Femur (tissue), 1 donor: Measurements from ENCODE around the gene RAPGEF6.
"Not testable (repeated sequence)": the region's sequence is repeated elsewhere in the genome, so short reads cannot be mapped to it uniquely, and the experiment has no call there.

ENCODE experiments used
- DNase-seq: peaks from one replicate; pipeline ENCODE4 v3.0.0-alpha.2; 2017

The RAPGEF6 gene

GRCh38 chr5:131382407-131383395 is 252.3 kb downstream of the RAPGEF6 start:
- DNase-seq: no peak

- DNase-seq: no peak
Observed at GRCh38 chr5:131381777-131382176, 253.3 kb downstream of the RAPGEF6 start.

DNA sequence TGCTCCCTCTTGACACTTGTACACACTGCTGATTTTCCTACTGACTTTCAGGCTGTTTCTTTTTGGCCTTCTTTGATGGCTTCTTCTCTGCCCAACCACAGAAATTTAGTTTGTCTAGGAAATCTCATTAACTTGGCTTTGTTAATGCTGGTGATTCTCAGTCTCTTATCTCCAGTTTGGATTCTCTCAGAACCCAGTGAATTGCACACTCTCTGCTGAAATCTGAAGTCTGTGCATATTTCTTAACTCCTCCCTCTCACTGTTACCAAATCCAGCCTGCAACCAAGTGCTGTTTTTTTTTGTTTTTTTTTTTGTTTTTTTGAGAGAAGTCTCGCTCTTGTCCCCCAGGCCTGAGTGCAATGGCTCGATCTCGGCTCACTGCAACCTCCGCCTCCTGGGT is 254.0 kb downstream of the RAPGEF6 start:
- DNase-seq: no peak

DNA sequence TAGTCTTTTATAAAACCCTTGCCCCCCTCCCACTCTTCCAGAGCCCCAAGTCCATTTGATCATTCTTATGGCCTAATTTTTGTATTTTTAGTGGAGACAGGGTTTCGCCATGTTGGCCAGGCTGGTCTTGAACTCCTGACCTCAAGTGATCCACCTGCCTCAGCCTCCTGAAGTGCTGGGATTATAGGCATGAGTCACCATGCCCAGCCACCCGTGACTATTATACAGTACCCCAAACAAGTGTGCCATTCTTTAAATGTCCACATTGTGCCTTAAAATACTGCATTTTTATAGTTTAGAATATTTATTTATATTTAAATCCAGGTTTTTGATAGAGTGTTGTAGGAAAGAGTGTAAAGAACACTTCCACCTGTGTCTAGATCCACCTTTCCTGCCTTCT is 254.8 kb downstream of the RAPGEF6 start:
- not testable (repeated sequence) for DNase-seq

- no peak for DNase-seq
Observed at GRCh38 chr5:131379723-131380122, 255.3 kb downstream of the RAPGEF6 start.

DNA sequence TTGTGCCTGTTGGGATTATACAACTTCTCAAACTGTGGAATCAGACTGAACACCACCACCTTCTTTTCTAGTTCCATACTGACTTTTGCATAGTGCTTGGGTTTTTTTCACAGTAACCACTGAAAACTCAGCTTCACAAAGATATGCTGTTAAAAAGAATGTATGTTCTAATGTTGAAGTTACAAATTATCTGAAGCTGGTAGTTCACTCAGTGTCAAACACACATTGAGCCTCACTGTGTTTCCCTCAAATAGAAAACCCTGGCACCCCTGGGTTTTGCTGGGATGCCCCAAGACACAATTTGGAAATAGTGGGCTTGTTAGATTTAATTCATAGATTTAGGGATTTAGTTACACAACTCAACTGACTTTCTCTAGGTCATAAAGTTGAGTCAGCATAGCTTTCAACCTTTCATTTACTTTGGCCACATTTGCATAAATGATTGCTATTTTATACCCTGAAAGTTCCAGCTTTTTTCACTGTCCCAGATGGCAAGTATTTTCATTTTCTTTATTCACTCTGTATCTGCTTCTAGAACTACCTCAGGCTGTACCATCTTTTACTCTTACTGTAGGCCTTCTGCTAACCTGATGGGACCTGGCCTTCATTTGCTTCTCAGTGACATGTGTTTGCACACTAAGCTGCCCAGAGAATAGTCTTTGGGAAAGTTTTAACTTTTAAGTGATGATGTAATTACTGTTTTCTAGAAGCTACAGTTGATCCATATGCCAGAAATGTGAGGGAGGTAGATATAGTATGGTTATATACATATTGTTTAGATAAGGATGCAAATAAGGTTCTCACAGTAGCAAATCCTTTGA is 256.1 kb downstream of the RAPGEF6 start:
- no peak for DNase-seq

DNA sequence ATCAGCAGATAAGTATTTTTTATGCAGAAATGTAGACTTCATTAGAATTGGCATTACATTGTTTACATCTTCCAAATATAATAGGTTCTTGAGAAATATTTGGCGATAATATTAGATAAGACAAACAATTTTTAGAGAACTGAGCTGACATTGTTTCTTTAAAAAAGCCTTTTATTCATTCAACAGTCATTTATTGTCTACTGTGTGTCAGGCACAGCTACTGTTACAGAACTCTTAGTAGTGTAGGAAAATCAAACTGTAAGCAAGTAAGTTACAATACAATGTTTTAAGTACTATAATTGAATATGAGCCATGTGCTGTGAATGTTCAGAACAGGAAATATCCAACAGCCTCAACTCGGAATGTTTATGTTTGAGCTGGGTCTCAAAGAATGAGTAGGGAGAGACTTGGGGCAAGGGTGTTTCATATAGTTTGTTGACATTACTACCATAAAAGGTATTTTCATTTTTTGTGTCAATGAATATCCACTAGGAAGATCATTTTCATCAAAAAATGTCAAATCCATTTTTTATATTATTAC is 257.2 kb downstream of the RAPGEF6 start:
- no peak for DNase-seq

- DNase-seq: no peak
Observed at GRCh38 chr5:131377346-131377745, 257.7 kb downstream of the RAPGEF6 start.

DNA sequence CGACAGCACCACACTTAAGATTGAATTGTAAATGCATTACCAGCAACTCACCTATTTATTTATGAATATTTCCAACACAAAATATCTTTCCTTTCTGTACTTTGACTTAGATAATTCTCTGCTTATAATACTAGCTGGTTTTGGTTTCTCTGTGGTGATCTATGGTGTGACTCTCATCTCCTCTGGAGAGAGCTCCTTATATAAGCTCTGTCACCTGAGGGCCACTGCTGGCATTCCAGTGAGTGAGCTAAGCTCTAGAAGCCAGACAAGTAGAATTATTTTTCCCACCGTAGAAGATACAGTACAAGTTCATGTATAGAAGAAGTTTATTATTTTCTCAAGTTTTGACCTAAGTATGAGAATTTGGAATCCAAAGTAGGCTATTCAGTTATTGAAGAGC is 259.7 kb downstream of the RAPGEF6 start:
- DNase-seq: no peak
